ENCODE results near the gene ERGIC2. TPM values are rescaled to one million over a fixed set of nuclear protein-coding genes. Genes with fewer than 3 reads are reported as not detected.

Gene ERGIC2
- total and polyA plus RNA-seq, 7 experiments from 2014 or later, result 36.0 to 85.7 (median 78.6) TPM

- intact Hi-C loops (cut with micrococcal nuclease), result loop anchor here in 1 of 2 donors (5.0 kb wide), 1 partner anchor 339 kb away; no protein-coding TSS in a partner anchor
- CTCF ChIA-PET, result no interaction called here
Observed at GRCh38 chr12:29426498-29426897, 45.5 kb upstream of the ERGIC2 start.

GRCh38 chr12:29425722-29426121 is 44.8 kb upstream of the ERGIC2 start:
- Histone ChIP-seq H3K27ac (ENCODE audit: low read depth, low read length) (no peak overlapping the region), H3K4me3 (ENCODE audit: low read length) (no peak overlapping the region), H3K27me3 (ENCODE audit: control insufficient read depth in 2 of 2, insufficient read depth in 2 of 2, low read length in 2 of 2) (no peaks in the 10 kb centered on the region), H3K4me1 (ENCODE audit: control insufficient read depth in 2 of 2, insufficient read depth in 2 of 2, low read length in 2 of 2) (no peaks in the 10 kb centered on the region), H3K9me3 (ENCODE audit: control insufficient read depth in 2 of 3, low read length in 3 of 3) (no peaks in the 10 kb centered on the region), H3K36me3 (ENCODE audit: control insufficient read depth in 2 of 3, insufficient read depth in 3 of 3, low read length in 3 of 3) (no peaks in the 10 kb centered on the region)
- intact Hi-C loops (cut with micrococcal nuclease), result loop anchor here in 1 of 2 donors (5.0 kb wide), 1 partner anchor 338 kb away; no protein-coding TSS in a partner anchor
- Mint-ChIP-seq H3K4me3 (no peak overlapping the region), H3K36me3 (no peaks in the 10 kb centered on the region), H3K27ac (no peak overlapping the region), H3K4me1 (peaks cover 0 to 5% (median 0%) of the 10 kb centered on the region in 7 donors), H3K27me3 (peaks cover 7 to 20% (median 12%) of the 10 kb centered on the region in 5 donors), H3K9me3 (peaks cover 0 to 8% (median 0%) of the 10 kb centered on the region in 11 donors)
- DNase-seq, result no peak
- CTCF ChIA-PET, result interaction anchor here (0.5 kb wide), 1 partner anchor 39 kb away, joined by 5 read pairs; no protein-coding TSS in a partner anchor
- ATAC-seq, result no peak
- POLR2A ChIA-PET, result no interaction called here

More at GRCh38 chr12:29426498-29426897, 45.5 kb upstream of the ERGIC2 start:
- Histone ChIP-seq H3K4me1 (ENCODE audit: control insufficient read depth in 2 of 2, insufficient read depth in 2 of 2, low read length in 2 of 2) (no peaks in the 10 kb centered on the region), H3K27ac (ENCODE audit: low read depth, low read length) (no peak overlapping the region), H3K27me3 (ENCODE audit: control insufficient read depth in 2 of 2, insufficient read depth in 2 of 2, low read length in 2 of 2) (no peaks in the 10 kb centered on the region), H3K9me3 (ENCODE audit: control insufficient read depth in 2 of 3, low read length in 3 of 3) (no peaks in the 10 kb centered on the region), H3K4me3 (ENCODE audit: low read length) (no peak overlapping the region), H3K36me3 (ENCODE audit: control insufficient read depth in 2 of 3, insufficient read depth in 3 of 3, low read length in 3 of 3) (no peaks in the 10 kb centered on the region)
- H3K27me3 Mint-ChIP-seq, result peaks cover 8 to 20% (median 12%) of the 10 kb centered on the region in 5 donors
- POLR2A ChIA-PET, result no interaction called here
- H3K36me3 Mint-ChIP-seq, result no peaks in the 10 kb centered on the region
- no peak for DNase-seq
- no peak for ATAC-seq
- H3K27ac Mint-ChIP-seq, result no peak overlapping the region
- no peak overlapping the region for H3K4me3 Mint-ChIP-seq
- H3K4me1 Mint-ChIP-seq, result peaks cover 0 to 5% (median 0%) of the 10 kb centered on the region in 7 donors
- peaks cover 0 to 8% (median 0%) of the 10 kb centered on the region in 11 donors for H3K9me3 Mint-ChIP-seq

GRCh38 chr12:29416748-29417147 is 35.8 kb upstream of the ERGIC2 start:
- ATAC-seq (no peak), DNase-seq (no peak)
- Mint-ChIP-seq H3K27ac (no peak overlapping the region), H3K4me1 (no peaks in the 10 kb centered on the region), H3K4me3 (no peak overlapping the region), H3K36me3 (no peaks in the 10 kb centered on the region), H3K27me3 (peaks cover 22 to 42% (median 35%) of the 10 kb centered on the region in 5 donors), H3K9me3 (peaks cover 0 to 8% (median 0%) of the 10 kb centered on the region in 11 donors)
- Histone ChIP-seq H3K4me3 (ENCODE audit: low read length) (no peak overlapping the region), H3K9me3 (ENCODE audit: control insufficient read depth in 2 of 3, low read length in 3 of 3) (no peaks in the 10 kb centered on the region), H3K27me3 (ENCODE audit: control insufficient read depth in 2 of 2, insufficient read depth in 2 of 2, low read length in 2 of 2) (peaks cover 0 to 5% of the 10 kb centered on the region in 2 donors), H3K4me1 (ENCODE audit: control insufficient read depth in 2 of 2, insufficient read depth in 2 of 2, low read length in 2 of 2) (no peaks in the 10 kb centered on the region), H3K27ac (ENCODE audit: low read depth, low read length) (no peak overlapping the region), H3K36me3 (ENCODE audit: control insufficient read depth in 2 of 3, insufficient read depth in 3 of 3, low read length in 3 of 3) (no peaks in the 10 kb centered on the region)
- intact Hi-C loops (cut with micrococcal nuclease), result no loop called here
- POLR2A ChIA-PET, result no interaction called here
- CTCF ChIA-PET, result no interaction called here

- no peak for ATAC-seq
- Mint-ChIP-seq H3K4me3 (no peak overlapping the region), H3K27me3 (peaks cover 24 to 45% (median 35%) of the 10 kb centered on the region in 5 donors), H3K27ac (no peak overlapping the region), H3K9me3 (peaks cover 0 to 11% (median 0%) of the 10 kb centered on the region in 11 donors), H3K4me1 (no peaks in the 10 kb centered on the region), H3K36me3 (no peaks in the 10 kb centered on the region)
- DNase-seq, result no peak
- no peaks in the 10 kb centered on the region for H3K4me1 ChIP-seq (ENCODE audit: control insufficient read depth in 2 of 2, insufficient read depth in 2 of 2, low read length in 2 of 2)
- peaks cover 0 to 5% of the 10 kb centered on the region in 2 donors for H3K27me3 ChIP-seq (ENCODE audit: control insufficient read depth in 2 of 2, insufficient read depth in 2 of 2, low read length in 2 of 2)
- H3K4me3 ChIP-seq (ENCODE audit: low read length), result no peak overlapping the region
- no peak overlapping the region for H3K27ac ChIP-seq (ENCODE audit: low read depth, low read length)
- ChIA-PET CTCF (no interaction called here), POLR2A (no interaction called here)
- H3K9me3 ChIP-seq (ENCODE audit: control insufficient read depth in 2 of 3, low read length in 3 of 3), result no peaks in the 10 kb centered on the region
- intact Hi-C loops (cut with micrococcal nuclease), result no loop called here
- H3K36me3 ChIP-seq (ENCODE audit: control insufficient read depth in 2 of 3, insufficient read depth in 3 of 3, low read length in 3 of 3), result no peaks in the 10 kb centered on the region
Observed at GRCh38 chr12:29415111-29415510, 34.1 kb upstream of the ERGIC2 start.

GRCh38 chr12:29414368-29414767 is 33.4 kb upstream of the ERGIC2 start:
- H3K4me1 Mint-ChIP-seq, result no peaks in the 10 kb centered on the region
- ChIA-PET CTCF (no interaction called here), POLR2A (no interaction called here)
- intact Hi-C loops (cut with micrococcal nuclease), result no loop called here
- H3K27me3 Mint-ChIP-seq, result peaks cover 24 to 44% (median 35%) of the 10 kb centered on the region in 5 donors
- no peak overlapping the region for H3K27ac Mint-ChIP-seq
- ATAC-seq (no peak), DNase-seq (no peak)
- H3K36me3 Mint-ChIP-seq, result no peaks in the 10 kb centered on the region
- Histone ChIP-seq H3K27ac (ENCODE audit: low read depth, low read length) (no peak overlapping the region), H3K36me3 (ENCODE audit: control insufficient read depth in 2 of 3, insufficient read depth in 3 of 3, low read length in 3 of 3) (no peaks in the 10 kb centered on the region), H3K9me3 (ENCODE audit: control insufficient read depth in 2 of 3, low read length in 3 of 3) (no peaks in the 10 kb centered on the region), H3K4me3 (ENCODE audit: low read length) (no peak overlapping the region), H3K27me3 (ENCODE audit: control insufficient read depth in 2 of 2, insufficient read depth in 2 of 2, low read length in 2 of 2) (peaks cover 0 to 5% of the 10 kb centered on the region in 2 donors), H3K4me1 (ENCODE audit: control insufficient read depth in 2 of 2, insufficient read depth in 2 of 2, low read length in 2 of 2) (no peaks in the 10 kb centered on the region)
- H3K9me3 Mint-ChIP-seq, result peaks cover 0 to 15% (median 2%) of the 10 kb centered on the region in 11 donors
- no peak overlapping the region for H3K4me3 Mint-ChIP-seq

- no peaks in the 10 kb centered on the region for H3K4me1 Mint-ChIP-seq
- Histone ChIP-seq H3K36me3 (ENCODE audit: control insufficient read depth in 2 of 3, insufficient read depth in 3 of 3, low read length in 3 of 3) (no peaks in the 10 kb centered on the region), H3K4me3 (ENCODE audit: low read length) (no peak overlapping the region), H3K27me3 (ENCODE audit: control insufficient read depth in 2 of 2, insufficient read depth in 2 of 2, low read length in 2 of 2) (no peaks in the 10 kb centered on the region), H3K4me1 (ENCODE audit: control insufficient read depth in 2 of 2, insufficient read depth in 2 of 2, low read length in 2 of 2) (no peaks in the 10 kb centered on the region), H3K27ac (ENCODE audit: low read depth, low read length) (no peak overlapping the region), H3K9me3 (ENCODE audit: control insufficient read depth in 2 of 3, low read length in 3 of 3) (no peaks in the 10 kb centered on the region)
- CTCF ChIA-PET, result no interaction called here
- H3K9me3 Mint-ChIP-seq, result peaks cover 0 to 13% (median 4%) of the 10 kb centered on the region in 11 donors
- H3K36me3 Mint-ChIP-seq, result no peaks in the 10 kb centered on the region
- POLR2A ChIA-PET, result no interaction called here
- H3K27ac Mint-ChIP-seq, result no peak overlapping the region
- no peak overlapping the region for H3K4me3 Mint-ChIP-seq
- peaks cover 0 to 32% (median 17%) of the 10 kb centered on the region in 5 donors for H3K27me3 Mint-ChIP-seq
- ATAC-seq (no peak), DNase-seq (no peak)
- intact Hi-C loops (cut with micrococcal nuclease), result no loop called here
Observed at GRCh38 chr12:29405561-29405960, 24.6 kb upstream of the ERGIC2 start.

GRCh38 chr12:29403991-29404390 is 23.0 kb upstream of the ERGIC2 start:
- no peaks in the 10 kb centered on the region for H3K4me1 ChIP-seq (ENCODE audit: control insufficient read depth in 2 of 2, insufficient read depth in 2 of 2, low read length in 2 of 2)
- H3K27me3 ChIP-seq (ENCODE audit: control insufficient read depth in 2 of 2, insufficient read depth in 2 of 2, low read length in 2 of 2), result no peaks in the 10 kb centered on the region
- no peak overlapping the region for H3K27ac ChIP-seq (ENCODE audit: low read depth, low read length)
- no peaks in the 10 kb centered on the region for H3K36me3 ChIP-seq (ENCODE audit: control insufficient read depth in 2 of 3, insufficient read depth in 3 of 3, low read length in 3 of 3)
- no peak overlapping the region for H3K27ac Mint-ChIP-seq
- CTCF ChIA-PET, result interaction anchor here (0.6 kb wide), 1 partner anchor 296 kb away, joined by 3 read pairs; no protein-coding TSS in a partner anchor
- ATAC-seq, result no peak
- H3K4me3 ChIP-seq (ENCODE audit: low read length), result no peak overlapping the region
- peaks cover 0 to 37% (median 15%) of the 10 kb centered on the region in 5 donors for H3K27me3 Mint-ChIP-seq
- H3K9me3 ChIP-seq (ENCODE audit: control insufficient read depth in 2 of 3, low read length in 3 of 3), result no peaks in the 10 kb centered on the region
- no peaks in the 10 kb centered on the region for H3K4me1 Mint-ChIP-seq
- H3K9me3 Mint-ChIP-seq, result peaks cover 0 to 6% (median under 1%) of the 10 kb centered on the region in 11 donors
- DNase-seq, result no peak
- H3K36me3 Mint-ChIP-seq, result no peaks in the 10 kb centered on the region
- POLR2A ChIA-PET, result no interaction called here
- intact Hi-C loops (cut with micrococcal nuclease), result no loop called here
- no peak overlapping the region for H3K4me3 Mint-ChIP-seq

Data from naive thymus-derived CD4-positive, alpha-beta T cell (primary cell).